GM23338 (cell line): ENCODE results near the gene XAGE3. TPM values are rescaled to one million over a fixed set of nuclear protein-coding genes. Genes with fewer than 3 reads are reported as not detected.
"Not testable (repeated sequence)": the region's sequence is repeated elsewhere in the genome, so short reads cannot be mapped to it uniquely, and the experiment has no call there.

Experiments used
- ATAC-seq: fragments of 200-7000 bp; cut with Tn5 transposase; 3 replicates; pipeline ENCODE4 v1.9.1; 2020
- DNase-seq: peaks from one replicate; pipeline ENCODE4 v3.0.0-alpha.2; 2015; ENCODE audit warnings: low spot score
- H2AFZ ChIP-seq: fragments of 200-600 bp; sonication (generic); 2 replicates; pipeline ENCODE4 v1.8.0; 2016; ENCODE audit warnings: antibody characterized with exemption, mild to moderate bottlenecking, moderate library complexity
- H3F3A ChIP-seq: fragments of 200-600 bp; sonication (generic); replicated peaks from 2 replicates; pipeline ENCODE4 v1.8.0; 2017; ENCODE audit warnings: antibody characterized with exemption, mixed run types, low read depth
- H3K27ac ChIP-seq: fragments of 200-600 bp; sonication (generic); 2 replicates; pipeline ENCODE4 v1.6.1; 2016; ENCODE audit warnings: low read depth
- H3K27me3 ChIP-seq: fragments of 200-600 bp; sonication (generic); 2 replicates; pipeline ENCODE4 v1.8.0; 2016; ENCODE audit warnings: mild to moderate bottlenecking, mixed run types, moderate library complexity; ENCODE audit not compliant: insufficient read depth
- H3K36me3 ChIP-seq: fragments of 200-600 bp; sonication (generic); 2 replicates; pipeline ENCODE4 v1.8.0; 2016; ENCODE audit warnings: mild to moderate bottlenecking; ENCODE audit not compliant: insufficient read depth
- H3K4me1 ChIP-seq: fragments of 200-600 bp; sonication (generic); 2 replicates; pipeline ENCODE4 v1.8.0; 2016; ENCODE audit warnings: mild to moderate bottlenecking, moderate library complexity; ENCODE audit not compliant: insufficient read depth
- H3K4me2 ChIP-seq: fragments of 200-600 bp; sonication (generic); 2 replicates; pipeline ENCODE4 v1.7.1; 2017; ENCODE audit warnings: mixed run types
- H3K4me3 ChIP-seq: fragments of 200-600 bp; sonication (generic); 2 replicates; pipeline ENCODE4 v1.6.1; 2016; ENCODE audit warnings: mixed run types
- H3K79me2 ChIP-seq: fragments of 200-600 bp; sonication (generic); replicated peaks from 2 replicates; pipeline ENCODE4 v1.8.0; 2017; ENCODE audit warnings: mild to moderate bottlenecking; ENCODE audit not compliant: insufficient read depth
- H3K9me2 ChIP-seq: fragments of 200-600 bp; sonication (generic); 2 replicates; pipeline ENCODE4 v1.8.0; 2017; ENCODE audit not compliant: insufficient read depth
- H4K20me1 ChIP-seq: fragments of 200-600 bp; sonication (generic); replicated peaks from 2 replicates; pipeline ENCODE4 v1.8.0; 2017; ENCODE audit warnings: mild to moderate bottlenecking; ENCODE audit not compliant: insufficient read depth
- H3K27ac Mint-ChIP-seq: 2 replicates; pipeline ENCODE4 v1.8.0; 2020; ENCODE audit warnings: inconsistent platforms, mild to moderate bottlenecking, moderate library complexity, mixed read lengths
- H3K27me3 Mint-ChIP-seq: 3 replicates; pipeline ENCODE4 v1.8.0; 2022; ENCODE audit warnings: low read depth, mild to moderate bottlenecking, moderate library complexity, mixed read lengths, inconsistent platforms; ENCODE audit not compliant: insufficient read depth, poor library complexity
- H3K36me3 Mint-ChIP-seq: 3 replicates; pipeline ENCODE4 v1.8.0; 2021; ENCODE audit warnings: low read depth, mild to moderate bottlenecking, inconsistent platforms, moderate library complexity, mixed read lengths
- H3K4me1 Mint-ChIP-seq: 3 replicates; pipeline ENCODE4 v1.8.0; 2020; ENCODE audit warnings: mild to moderate bottlenecking, inconsistent platforms, mixed read lengths
- H3K4me3 Mint-ChIP-seq: 3 replicates; pipeline ENCODE4 v1.8.0; 2021; ENCODE audit warnings: moderate library complexity, mild to moderate bottlenecking, inconsistent platforms, mixed read lengths
- H3K9me3 Mint-ChIP-seq: 3 replicates; pipeline ENCODE4 v1.8.0; 2020; ENCODE audit warnings: moderate library complexity, mild to moderate bottlenecking, inconsistent platforms, mixed read lengths
- polyA plus RNA-seq: library from polyadenylated mRNA; unstranded; fragments of >200 nt; fragmentation: Nextera tagmentation; extraction: Ambion mirVana; gene quantifications from 2 replicates; pipeline ENCODE4 v1.2.1, GENCODE V29; 2016
- total RNA-seq: library from RNA; depleted of rRNA; stranded (reverse); fragments of >200 nt; shearing (Covaris generic); gene quantifications from 2 replicates; pipeline ENCODE4 v1.2.3, GENCODE V29; 2014

XAGE3 gene
- total and polyA plus RNA-seq, 2 experiments from 2014 or later = not detected

DNA sequence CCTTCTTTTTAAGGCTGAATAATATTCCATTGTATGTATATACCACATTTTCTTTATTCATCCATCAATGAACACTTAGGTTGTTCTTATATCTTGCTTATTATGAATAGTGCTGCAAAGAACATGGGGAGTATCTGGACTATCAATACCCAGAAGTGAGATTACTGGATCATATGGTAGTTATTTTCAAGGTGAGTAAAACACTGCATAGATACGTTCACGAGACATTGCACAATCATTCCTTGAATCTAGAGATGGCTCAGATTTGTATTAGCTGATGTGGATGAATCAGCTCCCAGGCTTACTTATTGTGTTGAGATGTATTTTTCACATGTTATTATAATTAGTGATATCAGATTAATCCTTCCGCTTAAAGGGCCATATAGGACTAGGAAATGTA, 46.8 kb upstream of the XAGE3 start:
- not testable (repeated sequence) for H3F3A ChIP-seq, H3K9me3 Mint-ChIP-seq, H3K79me2 ChIP-seq, H3K27ac Mint-ChIP-seq, H3K36me3 Mint-ChIP-seq, DNase-seq, H3K9me2 ChIP-seq, H3K4me1 Mint-ChIP-seq, H3K4me3 ChIP-seq, H3K27ac ChIP-seq, H3K4me3 Mint-ChIP-seq, H3K27me3 ChIP-seq, H4K20me1 ChIP-seq, ATAC-seq, H3K4me2 ChIP-seq, H2AFZ ChIP-seq, H3K4me1 ChIP-seq, H3K27me3 Mint-ChIP-seq, H3K36me3 ChIP-seq

DNA sequence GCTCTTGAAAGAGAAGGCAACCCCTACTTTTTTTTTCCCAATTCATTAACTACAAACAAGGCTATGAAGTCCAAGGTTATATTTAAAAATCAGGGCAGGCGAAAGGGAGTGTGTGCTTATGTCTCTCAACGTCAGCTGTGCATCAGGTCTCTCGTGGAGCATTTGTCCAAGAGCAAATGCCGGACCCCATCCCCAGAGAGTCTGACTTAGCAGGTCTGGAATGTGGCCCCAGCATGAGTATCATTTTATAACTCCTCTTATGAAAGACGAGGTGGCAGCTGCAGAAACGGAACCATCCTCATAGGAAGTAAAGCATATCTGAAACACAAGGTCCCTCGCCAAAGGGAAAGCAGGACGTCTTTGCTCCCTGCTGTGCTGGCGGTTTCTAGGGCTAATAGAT, 45.8 kb upstream of the XAGE3 start:
- not testable (repeated sequence) for H4K20me1 ChIP-seq, H3K4me1 Mint-ChIP-seq, H3K9me3 Mint-ChIP-seq, ATAC-seq, H3K36me3 ChIP-seq, H3K79me2 ChIP-seq, H3K27me3 ChIP-seq, H3K4me3 Mint-ChIP-seq, H3K9me2 ChIP-seq, H3F3A ChIP-seq, H3K27me3 Mint-ChIP-seq, H3K4me3 ChIP-seq, DNase-seq, H3K27ac ChIP-seq, H3K27ac Mint-ChIP-seq, H2AFZ ChIP-seq, H3K4me1 ChIP-seq, H3K4me2 ChIP-seq, H3K36me3 Mint-ChIP-seq

DNA sequence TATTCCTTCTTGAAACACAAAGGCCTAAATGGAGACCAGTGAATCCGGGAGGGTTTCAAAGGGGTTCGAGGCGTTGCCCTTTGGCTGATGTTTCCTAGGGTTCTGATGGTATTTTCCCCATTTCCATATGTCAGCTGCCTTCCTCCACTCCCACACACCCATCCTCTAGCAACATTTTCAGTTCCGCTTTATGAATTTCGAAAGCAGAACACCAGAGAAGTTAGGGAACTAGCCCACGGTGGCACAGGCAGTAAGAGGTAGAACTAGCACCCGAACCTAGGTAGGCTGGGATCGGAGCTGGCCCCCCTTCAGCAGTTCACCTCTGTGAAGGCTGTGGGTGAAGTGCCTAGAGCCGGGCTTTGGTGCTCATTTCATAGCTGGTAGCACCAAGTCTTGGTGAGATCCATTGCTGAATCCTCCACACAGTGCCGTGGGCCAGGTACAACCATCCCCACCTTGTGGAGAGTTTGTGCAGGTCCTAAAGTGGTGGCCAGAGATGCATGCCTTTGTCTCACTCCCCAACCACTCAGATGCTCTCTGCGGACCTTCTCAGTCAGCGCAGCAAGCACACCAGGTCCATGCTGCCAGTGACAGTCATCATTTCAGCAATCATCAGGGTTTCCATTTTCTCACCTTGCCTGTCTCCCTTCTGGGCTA, 41.6 kb upstream of the XAGE3 start:
- not testable (repeated sequence) for H3K36me3 ChIP-seq, H3K4me3 ChIP-seq, H3K36me3 Mint-ChIP-seq, H3K4me3 Mint-ChIP-seq, H3K27me3 ChIP-seq, H3K4me2 ChIP-seq, H3K79me2 ChIP-seq, H3F3A ChIP-seq, H3K27ac Mint-ChIP-seq, H3K9me3 Mint-ChIP-seq, H3K4me1 Mint-ChIP-seq, H2AFZ ChIP-seq, H3K27me3 Mint-ChIP-seq, H3K4me1 ChIP-seq, H3K27ac ChIP-seq, ATAC-seq, H3K9me2 ChIP-seq, DNase-seq, H4K20me1 ChIP-seq

DNA sequence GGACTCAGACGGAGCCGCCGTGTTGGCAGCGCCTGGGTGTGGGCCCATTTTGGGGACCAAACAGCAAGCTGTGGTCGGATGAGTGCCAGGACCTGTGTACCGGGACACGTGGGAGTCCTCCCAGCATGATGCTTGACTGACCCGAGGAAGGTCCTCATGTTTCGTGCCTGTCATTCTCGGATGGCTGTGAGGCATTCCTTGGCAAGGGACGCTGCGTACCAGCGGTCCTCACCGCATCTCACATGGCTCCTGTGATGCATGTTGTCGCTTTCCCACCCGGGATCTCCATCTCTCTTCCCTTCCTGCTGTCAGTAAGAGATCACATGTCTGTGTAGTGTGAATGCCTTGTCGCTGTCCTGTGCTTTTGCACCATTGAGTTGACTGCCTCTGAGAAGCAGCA, 40.0 kb upstream of the XAGE3 start:
- not testable (repeated sequence) for DNase-seq, H3K4me3 Mint-ChIP-seq, H3K27ac ChIP-seq, H4K20me1 ChIP-seq, H3K36me3 Mint-ChIP-seq, H3K36me3 ChIP-seq, H3K4me1 ChIP-seq, H3K27me3 ChIP-seq, H3K4me1 Mint-ChIP-seq, H3F3A ChIP-seq, H3K9me3 Mint-ChIP-seq, ATAC-seq, H3K9me2 ChIP-seq, H3K27me3 Mint-ChIP-seq, H3K4me3 ChIP-seq, H3K27ac Mint-ChIP-seq, H3K4me2 ChIP-seq, H3K79me2 ChIP-seq, H2AFZ ChIP-seq

DNA sequence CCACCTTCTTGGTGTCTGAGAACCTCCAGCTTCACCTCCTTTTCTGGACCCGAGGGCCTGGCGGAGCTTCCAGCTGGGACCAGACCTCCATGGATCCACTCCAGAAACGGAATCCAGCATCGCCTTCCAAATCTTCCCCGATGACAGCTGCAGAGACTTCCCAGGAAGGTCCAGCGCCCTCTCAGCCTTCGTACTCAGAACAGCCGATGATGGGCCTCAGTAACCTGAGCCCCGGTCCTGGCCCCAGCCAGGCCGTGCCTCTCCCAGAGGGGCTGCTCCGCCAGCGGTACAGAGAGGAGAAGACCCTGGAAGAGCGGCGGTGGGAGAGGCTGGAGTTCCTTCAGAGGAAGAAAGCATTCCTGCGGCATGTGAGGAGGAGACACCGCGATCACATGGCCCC, 39.3 kb upstream of the XAGE3 start:
- not testable (repeated sequence) for H4K20me1 ChIP-seq, H3K79me2 ChIP-seq, H3K9me2 ChIP-seq, DNase-seq, H3F3A ChIP-seq, H3K36me3 Mint-ChIP-seq, H3K36me3 ChIP-seq, H3K4me3 Mint-ChIP-seq, H2AFZ ChIP-seq, H3K4me1 Mint-ChIP-seq, H3K27me3 Mint-ChIP-seq, H3K27ac ChIP-seq, ATAC-seq, H3K4me2 ChIP-seq, H3K4me3 ChIP-seq, H3K9me3 Mint-ChIP-seq, H3K27me3 ChIP-seq, H3K4me1 ChIP-seq, H3K27ac Mint-ChIP-seq

DNA sequence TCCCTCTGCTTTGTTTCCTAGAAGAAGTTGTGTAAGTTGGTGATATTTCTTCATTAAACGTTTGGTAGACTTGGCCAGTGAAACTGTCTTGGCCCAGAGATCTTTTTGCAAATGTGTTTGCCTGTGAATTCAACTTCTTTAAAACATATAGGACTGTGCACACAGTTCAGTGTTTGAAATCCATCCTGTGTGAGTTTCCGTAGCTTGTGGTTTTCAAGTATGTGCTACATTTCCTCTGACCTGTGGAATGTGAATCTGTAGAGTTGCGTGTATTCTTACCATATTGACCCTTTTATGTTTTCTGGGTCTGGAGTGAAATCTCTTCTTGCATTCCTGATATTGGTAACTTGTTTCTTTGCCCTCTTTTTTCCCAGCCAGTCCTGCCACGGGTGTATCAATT, 38.2 kb upstream of the XAGE3 start:
- not testable (repeated sequence) for H3F3A ChIP-seq, ATAC-seq, H3K4me3 ChIP-seq, H3K4me1 ChIP-seq, H3K79me2 ChIP-seq, H3K4me2 ChIP-seq, H3K27me3 ChIP-seq, H3K27ac Mint-ChIP-seq, H3K9me3 Mint-ChIP-seq, H3K4me3 Mint-ChIP-seq, DNase-seq, H3K27me3 Mint-ChIP-seq, H3K4me1 Mint-ChIP-seq, H2AFZ ChIP-seq, H3K36me3 Mint-ChIP-seq, H3K27ac ChIP-seq, H3K36me3 ChIP-seq, H4K20me1 ChIP-seq, H3K9me2 ChIP-seq

DNA sequence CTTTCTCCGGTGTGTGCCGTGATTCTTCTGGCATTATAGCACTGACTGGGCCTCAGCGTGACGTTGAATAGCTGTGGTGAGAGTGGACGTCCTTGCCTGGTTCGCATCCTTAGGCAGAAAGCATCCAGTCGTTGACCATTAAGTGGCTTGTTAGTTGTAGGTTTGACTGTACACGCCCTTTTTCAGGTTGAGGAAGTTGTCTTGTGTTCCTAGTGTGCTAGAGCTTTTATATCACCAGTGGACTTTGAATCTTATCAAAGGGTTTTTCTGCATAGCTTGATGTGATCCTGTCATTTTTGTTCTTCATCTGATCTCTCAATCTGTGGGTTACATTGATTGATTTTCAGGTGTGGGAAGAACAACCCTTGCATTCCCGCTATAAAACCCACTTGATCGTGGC, 37.6 kb upstream of the XAGE3 start:
- not testable (repeated sequence) for H2AFZ ChIP-seq, H3K9me3 Mint-ChIP-seq, H3K27me3 ChIP-seq, H3K36me3 ChIP-seq, H3K9me2 ChIP-seq, H3K79me2 ChIP-seq, H3F3A ChIP-seq, H3K4me1 Mint-ChIP-seq, H3K36me3 Mint-ChIP-seq, H3K27ac Mint-ChIP-seq, H3K27ac ChIP-seq, H3K27me3 Mint-ChIP-seq, ATAC-seq, H4K20me1 ChIP-seq, H3K4me3 ChIP-seq, H3K4me3 Mint-ChIP-seq, H3K4me1 ChIP-seq, H3K4me2 ChIP-seq, DNase-seq
